ENCODE data around the gene IBTK.
"Not testable (repeated sequence)": the region's sequence is repeated elsewhere in the genome, so short reads cannot be mapped to it uniquely, and the experiment has no call there.

The IBTK gene, protein sequence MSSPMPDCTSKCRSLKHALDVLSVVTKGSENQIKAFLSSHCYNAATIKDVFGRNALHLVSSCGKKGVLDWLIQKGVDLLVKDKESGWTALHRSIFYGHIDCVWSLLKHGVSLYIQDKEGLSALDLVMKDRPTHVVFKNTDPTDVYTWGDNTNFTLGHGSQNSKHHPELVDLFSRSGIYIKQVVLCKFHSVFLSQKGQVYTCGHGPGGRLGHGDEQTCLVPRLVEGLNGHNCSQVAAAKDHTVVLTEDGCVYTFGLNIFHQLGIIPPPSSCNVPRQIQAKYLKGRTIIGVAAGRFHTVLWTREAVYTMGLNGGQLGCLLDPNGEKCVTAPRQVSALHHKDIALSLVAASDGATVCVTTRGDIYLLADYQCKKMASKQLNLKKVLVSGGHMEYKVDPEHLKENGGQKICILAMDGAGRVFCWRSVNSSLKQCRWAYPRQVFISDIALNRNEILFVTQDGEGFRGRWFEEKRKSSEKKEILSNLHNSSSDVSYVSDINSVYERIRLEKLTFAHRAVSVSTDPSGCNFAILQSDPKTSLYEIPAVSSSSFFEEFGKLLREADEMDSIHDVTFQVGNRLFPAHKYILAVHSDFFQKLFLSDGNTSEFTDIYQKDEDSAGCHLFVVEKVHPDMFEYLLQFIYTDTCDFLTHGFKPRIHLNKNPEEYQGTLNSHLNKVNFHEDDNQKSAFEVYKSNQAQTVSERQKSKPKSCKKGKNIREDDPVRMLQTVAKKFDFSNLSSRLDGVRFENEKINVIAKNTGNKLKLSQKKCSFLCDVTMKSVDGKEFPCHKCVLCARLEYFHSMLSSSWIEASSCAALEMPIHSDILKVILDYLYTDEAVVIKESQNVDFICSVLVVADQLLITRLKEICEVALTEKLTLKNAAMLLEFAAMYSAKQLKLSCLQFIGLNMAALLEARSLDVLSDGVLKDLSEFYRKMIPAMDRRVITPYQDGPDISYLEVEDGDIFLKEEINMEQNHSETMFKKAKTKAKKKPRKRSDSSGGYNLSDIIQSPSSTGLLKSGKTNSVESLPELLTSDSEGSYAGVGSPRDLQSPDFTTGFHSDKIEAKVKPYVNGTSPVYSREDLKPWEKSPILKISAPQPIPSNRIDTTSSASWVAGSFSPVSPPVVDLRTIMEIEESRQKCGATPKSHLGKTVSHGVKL (N-terminal part only)

DNA sequence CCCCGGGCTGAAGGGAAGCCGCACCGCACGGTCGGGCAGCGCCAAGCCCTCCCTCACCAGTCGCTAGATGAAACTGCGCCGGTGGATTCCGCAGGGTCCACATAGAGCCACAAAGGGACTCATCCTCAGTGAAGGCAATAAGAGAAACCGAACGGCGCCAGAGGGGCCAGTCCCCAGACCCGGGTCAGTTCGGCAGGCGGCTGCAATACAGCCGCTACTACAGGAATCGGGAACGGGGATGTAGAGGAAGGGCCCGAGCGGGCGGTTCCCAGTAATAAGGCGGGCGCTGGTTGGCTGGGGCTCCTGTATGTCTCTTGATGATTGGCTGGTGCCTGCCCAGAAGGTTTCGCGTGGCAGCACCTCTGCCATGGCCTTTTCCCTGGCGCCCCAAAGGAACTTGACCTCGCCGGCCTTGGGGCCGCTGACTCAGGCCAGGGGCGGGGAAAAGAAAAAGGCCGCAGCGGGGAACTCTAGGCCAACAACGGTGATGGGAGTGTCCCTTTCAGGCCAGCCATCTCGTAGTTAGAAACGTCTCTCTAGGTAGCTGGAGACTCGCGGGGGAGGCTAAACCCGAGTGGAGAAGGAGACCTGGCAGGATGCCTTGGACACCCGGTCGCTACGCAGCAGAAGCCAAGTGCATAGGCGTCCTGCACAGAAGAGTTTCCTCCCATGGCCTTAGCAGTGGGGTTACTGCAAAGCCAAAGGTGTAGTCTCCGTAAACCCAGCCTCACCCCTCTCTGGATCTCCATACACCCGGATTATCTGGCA, at the start of gene IBTK:
TSS of gene IBTK (minus strand) at position 240 of the 768 bp plus-strand sequence. CDS start 7,258 bp downstream, outside the sequence.
- no peak for FAIRE-seq

GRCh38 chr6:82283771-82284410, 36.3 kb upstream of the IBTK start:
- no peak for FAIRE-seq

- not testable (repeated sequence) for FAIRE-seq
Observed at GRCh38 chr6:82281550-82281949, 34.0 kb upstream of the IBTK start.

GRCh38 chr6:82277686-82278085, 30.1 kb upstream of the IBTK start:
- no peak for FAIRE-seq

GRCh38 chr6:82275686-82276085, 28.1 kb upstream of the IBTK start:
- no peak for FAIRE-seq

DNA sequence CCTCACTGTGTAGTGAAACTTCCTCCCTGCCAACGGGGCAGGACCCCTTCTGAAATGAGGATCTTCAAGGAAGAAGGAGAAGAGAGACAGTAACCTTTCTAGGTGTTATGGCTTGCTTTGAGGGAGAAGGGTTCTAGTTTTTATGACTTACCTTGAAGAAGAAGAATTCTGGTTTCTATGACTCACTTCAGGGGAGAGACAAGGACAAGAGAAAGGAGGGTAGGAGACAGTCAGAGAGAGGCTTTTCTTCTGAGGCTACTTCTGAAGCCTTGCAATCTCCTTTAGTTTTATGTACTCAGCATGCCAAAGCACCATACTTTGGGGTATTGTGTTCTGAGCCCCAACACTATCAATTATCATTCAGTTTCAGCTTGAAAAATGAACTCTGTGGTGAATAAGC, 25.8 kb upstream of the IBTK start:
- FAIRE-seq, result no peak

GRCh38 chr6:82270881-82271635, 23.5 kb upstream of the IBTK start:
- peak; percentile 54 for FAIRE-seq

- no peak for FAIRE-seq
Observed at GRCh38 chr6:82268301-82268846, 20.8 kb upstream of the IBTK start.

DNA sequence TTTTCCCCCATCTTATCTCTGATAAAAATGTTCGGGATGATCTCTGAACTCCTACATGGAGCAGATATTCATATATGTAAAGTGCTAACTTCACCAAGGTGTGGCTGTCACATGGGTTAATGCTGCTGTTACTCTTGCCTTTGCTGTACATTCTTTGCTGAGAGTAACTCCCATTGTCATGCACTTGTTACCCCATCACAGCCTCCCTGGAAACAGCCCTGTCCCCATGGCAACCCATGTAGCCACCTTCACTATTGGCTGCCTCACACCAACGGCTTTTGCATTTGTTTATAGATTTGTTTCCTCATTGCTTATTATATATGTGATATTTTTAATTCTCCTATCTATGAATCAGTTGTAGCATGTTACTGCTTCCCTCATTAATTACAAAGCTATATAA, 17.3 kb upstream of the IBTK start:
- no peak for FAIRE-seq

DNA sequence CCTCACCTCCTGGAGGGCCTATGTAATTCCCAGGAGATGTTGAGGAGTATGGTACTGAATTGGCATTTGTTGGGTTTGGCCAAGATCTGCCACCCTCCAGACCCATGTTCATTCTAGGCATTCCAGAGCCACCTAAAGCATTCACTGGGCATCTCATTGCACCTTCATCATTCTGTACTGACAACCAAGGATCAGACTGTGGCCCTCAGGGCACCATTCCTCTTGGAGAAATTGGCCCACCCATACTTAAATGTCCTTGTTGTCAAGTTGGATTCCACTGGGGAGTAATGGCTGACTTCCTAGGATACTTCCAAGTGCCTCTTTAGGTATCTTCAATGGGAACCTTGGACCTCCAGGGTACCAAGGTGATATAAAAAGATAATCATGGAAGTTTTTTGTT, 16.8 kb upstream of the IBTK start:
- FAIRE-seq, result no peak

- no peak for FAIRE-seq
Observed at GRCh38 chr6:82263916-82264315, 16.4 kb upstream of the IBTK start.

GRCh38 chr6:82260997-82261732, 13.6 kb upstream of the IBTK start:
- FAIRE-seq, result no peak

- peak; percentile 58 for FAIRE-seq
Observed at GRCh38 chr6:82259389-82259788, 11.8 kb upstream of the IBTK start.

DNA sequence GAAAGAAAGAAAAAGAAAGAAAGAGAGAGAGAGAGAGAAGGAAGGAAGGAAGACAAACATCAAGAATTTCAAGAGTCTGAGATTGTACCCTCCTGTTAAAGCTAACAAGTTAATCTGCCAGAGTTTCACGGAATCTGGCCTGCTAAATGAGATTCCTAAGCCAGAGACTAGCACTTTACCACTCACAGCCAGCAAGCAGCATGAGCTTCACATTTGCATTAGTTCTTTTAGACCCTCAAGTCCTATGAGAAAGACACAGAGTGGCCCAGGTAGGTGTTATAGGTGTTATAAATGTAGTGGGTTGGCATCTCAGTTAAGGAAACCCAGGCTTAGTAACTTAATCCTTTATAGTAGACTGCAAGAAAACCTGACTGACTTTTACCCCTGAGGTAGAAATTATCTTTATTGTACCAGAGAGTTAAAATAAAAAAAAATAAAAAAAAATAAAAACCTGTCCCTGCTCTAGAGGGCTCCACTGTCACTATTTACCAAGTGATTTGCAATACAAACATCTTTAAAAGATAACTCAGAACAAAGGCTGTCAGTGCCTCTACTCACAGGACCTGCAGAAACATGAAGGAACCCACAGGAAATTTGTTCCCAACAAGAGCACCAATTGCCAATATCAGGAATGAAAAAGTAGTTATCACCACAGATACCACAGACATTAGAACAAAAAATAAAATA, 9.7 kb upstream of the IBTK start:
- FAIRE-seq, result no peak

DNA sequence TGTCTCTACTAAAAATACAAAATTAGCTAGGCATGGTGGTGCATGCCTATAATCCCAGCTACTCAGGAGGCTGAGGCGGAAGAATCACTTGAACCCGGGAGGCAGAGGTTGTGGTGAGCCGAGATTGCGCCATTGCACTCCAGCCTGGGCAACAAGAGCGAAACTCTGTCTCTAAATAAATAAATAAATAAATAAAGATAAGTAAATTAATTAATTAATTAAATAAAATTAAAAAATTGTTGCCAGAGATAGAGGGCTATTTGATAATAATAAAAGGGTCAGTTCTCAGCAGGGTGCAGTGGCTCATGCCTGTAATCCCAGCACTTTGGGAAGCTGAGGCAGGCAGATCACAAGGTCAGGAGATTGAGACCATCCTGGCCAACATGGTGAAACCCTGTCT, 7.2 kb upstream of the IBTK start:
- FAIRE-seq, result not testable (repeated sequence)

GRCh38 chr6:82251942-82252341, 4.4 kb upstream of the IBTK start:
- no peak for FAIRE-seq

DNA sequence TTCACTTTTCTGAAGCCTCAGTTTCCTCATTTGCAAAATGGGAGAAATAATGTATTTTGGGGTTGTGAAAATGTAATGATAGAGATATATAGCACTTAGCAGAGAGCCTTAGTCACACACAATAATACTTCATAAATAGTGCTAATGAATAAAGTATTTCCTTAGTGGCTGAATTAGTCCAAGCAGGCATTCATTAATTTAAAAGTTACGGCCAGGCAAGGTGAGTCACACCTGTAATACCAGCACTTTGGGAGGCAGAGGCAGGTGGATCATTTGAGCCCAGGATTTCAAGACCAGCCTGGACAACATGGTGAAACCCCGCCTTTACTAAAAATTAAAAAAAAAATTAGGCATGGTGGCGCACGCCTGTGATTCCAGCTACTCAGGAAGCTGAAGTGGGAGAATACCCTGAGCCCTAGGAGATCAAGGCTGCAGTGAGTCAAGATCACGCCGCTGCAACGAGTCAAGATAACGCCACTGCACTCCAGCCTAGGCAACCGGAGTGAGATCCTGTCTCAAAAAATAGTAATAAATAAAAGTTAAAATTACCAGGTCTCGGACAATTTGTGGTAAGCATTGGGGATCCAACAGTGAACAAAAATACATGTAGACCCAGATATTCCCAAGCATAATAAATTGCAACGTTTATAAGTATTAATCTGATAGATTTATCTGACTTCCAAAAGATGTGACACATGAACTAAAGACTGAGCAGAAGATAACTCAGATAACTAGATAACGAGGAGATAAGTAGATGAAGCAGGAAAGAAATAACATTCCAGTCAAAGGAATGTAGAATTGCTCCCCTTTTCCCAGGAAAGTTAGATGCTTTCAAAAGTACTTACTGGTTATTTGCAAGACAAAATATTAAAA, 2.1 kb upstream of the IBTK start:
- no peak for FAIRE-seq

DNA sequence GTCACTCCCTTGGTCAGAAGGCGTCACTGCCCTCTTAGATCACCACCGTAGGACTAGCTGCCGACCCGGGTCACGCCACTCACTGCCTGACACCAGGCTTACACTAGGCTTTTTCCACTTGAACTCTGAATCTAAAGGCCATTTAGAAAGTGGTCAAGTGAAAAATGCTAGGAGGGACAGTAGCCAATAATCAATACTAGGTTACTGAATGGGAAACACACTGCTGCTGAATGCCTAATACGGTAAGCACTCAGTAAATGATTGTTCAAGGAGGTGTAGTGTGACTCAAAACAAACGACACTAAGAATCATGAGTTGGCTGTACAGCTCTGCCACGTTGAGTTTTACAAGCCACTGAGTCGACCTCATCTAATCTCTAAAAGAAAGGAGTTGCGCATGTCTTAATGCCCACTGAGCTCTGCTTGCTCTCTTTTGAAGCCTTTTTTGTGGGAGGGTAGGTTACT, 760 bp upstream of the IBTK start:
- no peak for FAIRE-seq

Measured in endometrium (tissue), 2 donors.